GM12864 (cell line): ENCODE measurements around the gene PPP1R7.
"Not testable (repeated sequence)": the region's sequence is repeated elsewhere in the genome, so short reads cannot be mapped to it uniquely, and the experiment has no call there.

Experiments
- DNase-seq: peaks from one replicate; pipeline ENCODE4 v3.0.0-alpha.2; 2011; ENCODE audit warnings: low read depth
- H3K4me3 ChIP-seq: 2 replicates; pipeline ENCODE4 v1.5.1; 2011; ENCODE audit warnings: mild to moderate bottlenecking, low read depth, low read length, control low read depth
- TF ChIP-seq, protein P1 (sequence below): IDR thresholded peaks from 2 replicates; pipeline ENCODE4 v1.5.1; 2011; ENCODE audit warnings: low read depth, mild to moderate bottlenecking, moderate library complexity, low read length, control low read depth, inconsistent platforms; ENCODE audit errors: missing control alignments

PPP1R7 gene, protein sequence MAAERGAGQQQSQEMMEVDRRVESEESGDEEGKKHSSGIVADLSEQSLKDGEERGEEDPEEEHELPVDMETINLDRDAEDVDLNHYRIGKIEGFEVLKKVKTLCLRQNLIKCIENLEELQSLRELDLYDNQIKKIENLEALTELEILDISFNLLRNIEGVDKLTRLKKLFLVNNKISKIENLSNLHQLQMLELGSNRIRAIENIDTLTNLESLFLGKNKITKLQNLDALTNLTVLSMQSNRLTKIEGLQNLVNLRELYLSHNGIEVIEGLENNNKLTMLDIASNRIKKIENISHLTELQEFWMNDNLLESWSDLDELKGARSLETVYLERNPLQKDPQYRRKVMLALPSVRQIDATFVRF

GRCh38 chr2:241149925-241150659, at the start of gene PPP1R7:
Gene PPP1R7, plus strand, starts transcription at chr2:241150467. Its CDS starts 29 bp downstream, at chr2:241150496.
- TF ChIP-seq, protein P1, sequence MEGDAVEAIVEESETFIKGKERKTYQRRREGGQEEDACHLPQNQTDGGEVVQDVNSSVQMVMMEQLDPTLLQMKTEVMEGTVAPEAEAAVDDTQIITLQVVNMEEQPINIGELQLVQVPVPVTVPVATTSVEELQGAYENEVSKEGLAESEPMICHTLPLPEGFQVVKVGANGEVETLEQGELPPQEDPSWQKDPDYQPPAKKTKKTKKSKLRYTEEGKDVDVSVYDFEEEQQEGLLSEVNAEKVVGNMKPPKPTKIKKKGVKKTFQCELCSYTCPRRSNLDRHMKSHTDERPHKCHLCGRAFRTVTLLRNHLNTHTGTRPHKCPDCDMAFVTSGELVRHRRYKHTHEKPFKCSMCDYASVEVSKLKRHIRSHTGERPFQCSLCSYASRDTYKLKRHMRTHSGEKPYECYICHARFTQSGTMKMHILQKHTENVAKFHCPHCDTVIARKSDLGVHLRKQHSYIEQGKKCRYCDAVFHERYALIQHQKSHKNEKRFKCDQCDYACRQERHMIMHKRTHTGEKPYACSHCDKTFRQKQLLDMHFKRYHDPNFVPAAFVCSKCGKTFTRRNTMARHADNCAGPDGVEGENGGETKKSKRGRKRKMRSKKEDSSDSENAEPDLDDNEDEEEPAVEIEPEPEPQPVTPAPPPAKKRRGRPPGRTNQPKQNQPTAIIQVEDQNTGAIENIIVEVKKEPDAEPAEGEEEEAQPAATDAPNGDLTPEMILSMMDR: peak; percentile 44
- DNase-seq: peak; percentile 83
- H3K4me3 ChIP-seq: peak within 1 kb of the TSS; percentile 90

- H3K4me3 ChIP-seq: peak within 1 kb of the TSS; percentile 65
- DNase-seq: no peak
- TF ChIP-seq, protein P1: no peak
Observed at GRCh38 chr2:241102239-241102803, 47.9 kb upstream of the PPP1R7 start, which contains the start of gene MTERF4. Gene MTERF4, minus strand, starts transcription at chr2:241102287. Its CDS starts 14 bp downstream, at chr2:241102273.

GRCh38 chr2:241103176-241103595, 47.1 kb upstream of the PPP1R7 start:
- TF ChIP-seq, protein P1: no peak
- peak overlapping the region; percentile 65 for H3K4me3 ChIP-seq
- no peak for DNase-seq

GRCh38 chr2:241104611-241105010, 45.7 kb upstream of the PPP1R7 start:
- not testable (repeated sequence) for DNase-seq, H3K4me3 ChIP-seq

DNA sequence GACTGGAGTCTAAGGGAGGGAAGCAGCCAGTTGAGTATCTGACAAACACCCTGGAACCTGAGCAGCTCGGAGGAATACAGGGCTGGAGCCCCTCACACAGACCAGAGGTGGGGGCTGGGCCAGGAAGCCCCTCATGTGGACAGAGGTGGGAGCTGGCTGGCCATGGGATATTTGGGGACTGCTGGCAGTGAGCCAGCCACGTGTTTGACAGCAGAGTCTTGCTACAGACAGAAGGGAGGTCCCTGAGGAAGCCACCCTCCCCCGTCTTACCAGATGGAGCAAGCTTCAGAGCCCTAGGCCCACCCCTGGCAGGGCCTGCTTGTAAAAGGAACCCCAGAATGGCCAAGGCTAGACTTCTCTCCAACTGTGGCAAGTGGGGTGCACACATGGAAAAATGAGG, 44.6 kb upstream of the PPP1R7 start:
- H3K4me3 ChIP-seq: no peak overlapping the region
- TF ChIP-seq, protein P1: no peak
- no peak for DNase-seq

DNA sequence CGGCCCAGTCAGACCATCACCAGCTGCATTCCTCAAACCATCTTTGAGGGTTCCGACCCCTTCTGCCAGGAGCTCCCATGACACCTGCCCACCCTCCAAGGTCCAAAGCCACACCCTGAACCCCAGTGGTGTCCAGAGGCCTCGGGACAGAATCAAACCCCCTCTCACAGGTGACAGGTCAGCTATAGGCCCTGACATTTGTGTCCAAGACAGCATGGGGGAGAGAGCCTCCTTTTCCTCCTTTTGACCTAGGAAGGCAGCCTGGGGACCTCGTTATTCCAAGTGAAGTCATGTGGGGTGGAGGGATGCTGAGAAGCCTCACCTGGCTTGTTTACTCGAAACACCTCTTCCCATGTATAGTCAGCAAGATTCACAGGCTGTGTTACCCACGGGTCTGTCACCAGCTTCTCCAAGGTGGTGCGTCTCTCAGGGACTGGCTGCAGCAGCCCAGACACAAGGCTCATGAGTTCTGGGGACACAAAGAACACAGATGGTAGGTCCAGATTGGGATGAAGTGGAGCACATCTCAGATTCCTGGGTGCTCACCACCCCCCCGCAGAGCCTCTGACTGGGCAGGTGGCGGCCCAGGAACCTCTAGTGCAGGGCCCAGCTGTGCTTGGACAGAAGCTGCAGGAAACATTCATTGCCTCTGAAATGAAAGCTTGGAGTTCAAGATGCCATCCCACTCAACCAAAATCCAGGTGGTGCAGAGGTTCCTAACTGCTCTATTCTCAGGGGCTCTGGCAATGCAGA, 43.1 kb upstream of the PPP1R7 start:
- no peak for DNase-seq
- H3K4me3 ChIP-seq: no peak overlapping the region
- TF ChIP-seq, protein P1: no peak
